ELF-1 (cell line): Measurements from ENCODE around the gene TNIP2.
A peak's percentile ranks its signal among the peaks of the same experiment; 100 is the strongest.

ENCODE experiments used
- DNase-seq: peaks from one replicate; pipeline ENCODE4 v3.0.0-alpha.2; 2016; ENCODE audit warnings: low read depth, low spot score

The TNIP2 gene

GRCh38 chr4:2721586-2721985 is 34.5 kb downstream of the TNIP2 start:
- DNase-seq = no peak

GRCh38 chr4:2716236-2716635 is 39.9 kb downstream of the TNIP2 start:
- DNase-seq = no peak

DNA sequence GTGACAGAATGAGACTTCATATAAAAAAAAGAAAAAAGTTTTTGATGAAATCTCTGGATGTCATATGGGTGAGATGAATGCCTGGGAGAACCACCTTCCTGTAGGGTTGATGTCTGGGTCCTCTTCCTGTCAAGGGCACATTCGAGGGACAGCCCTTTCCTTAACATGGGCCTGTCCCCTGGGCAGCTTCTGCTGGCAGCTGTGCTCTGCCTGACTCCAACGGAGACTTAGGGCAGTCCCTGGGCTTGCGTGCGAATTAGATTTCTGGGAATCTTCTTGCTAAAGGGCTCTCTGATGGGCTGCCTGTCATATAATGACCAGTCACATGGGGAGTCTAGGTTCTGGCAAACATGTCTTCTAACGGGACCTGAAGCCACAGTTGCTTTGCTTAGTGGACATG is 40.7 kb downstream of the TNIP2 start:
- DNase-seq = no peak

GRCh38 chr4:2714918-2715317 is 41.2 kb downstream of the TNIP2 start:
- no peak for DNase-seq

GRCh38 chr4:2714061-2714770 is 41.9 kb downstream of the TNIP2 start:
- peak; percentile 36 for DNase-seq

- DNase-seq = no peak
These were observed 42.8 kb downstream of the TNIP2 start for GRCh38 chr4:2713337-2713736.

DNA sequence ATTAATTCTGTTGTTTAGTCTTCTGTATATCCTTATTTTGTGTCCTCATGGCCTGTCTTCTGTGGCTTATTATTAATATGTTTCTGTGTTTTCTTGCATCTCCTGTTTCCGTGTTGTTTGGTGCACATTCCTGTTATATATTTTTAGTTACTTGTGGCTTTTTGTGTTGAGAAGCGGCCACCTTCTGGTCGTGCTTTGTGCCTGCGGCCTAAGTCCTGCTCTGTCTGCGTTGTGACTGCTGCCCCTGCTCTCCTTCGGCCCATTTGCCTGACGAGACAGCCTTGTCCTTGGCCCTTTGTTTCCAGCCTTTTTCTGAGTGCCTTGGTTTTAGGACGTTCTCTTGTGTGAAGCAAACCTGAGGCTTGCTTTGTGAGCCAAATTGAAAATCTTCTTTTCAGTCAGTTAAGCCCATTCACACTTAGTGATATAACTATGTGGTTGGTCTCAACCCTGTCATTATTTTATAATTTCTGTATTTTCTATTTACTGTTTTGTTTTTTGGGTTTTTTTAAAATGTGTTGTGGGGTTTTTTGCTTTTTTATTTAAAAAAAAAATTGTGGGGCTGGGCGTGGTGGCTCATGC is 43.8 kb downstream of the TNIP2 start:
- peak; percentile 27 for DNase-seq

GRCh38 chr4:2702770-2703169 is 53.4 kb downstream of the TNIP2 start:
- DNase-seq = no peak

GRCh38 chr4:2702361-2702760 is 53.8 kb downstream of the TNIP2 start:
- DNase-seq = no peak

DNA sequence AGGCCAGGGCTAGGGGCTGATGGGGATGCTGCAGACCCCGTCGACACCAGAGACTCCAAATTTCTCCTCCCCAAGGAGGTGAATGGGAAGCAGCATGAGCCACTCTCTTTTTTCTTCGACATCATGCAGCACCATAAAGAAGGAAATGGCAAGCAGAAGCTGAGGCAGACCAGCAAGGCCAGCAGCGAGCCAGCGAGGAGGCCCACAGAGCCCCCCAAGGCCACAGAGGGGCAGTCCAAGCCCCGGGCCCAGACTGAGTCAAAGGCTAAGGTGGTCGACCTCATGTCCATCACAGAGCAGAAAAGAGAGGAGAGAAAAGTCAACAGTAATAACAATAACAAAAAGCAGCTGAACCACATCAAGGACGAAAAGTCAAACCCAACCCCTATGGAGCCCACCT is 56.1 kb downstream of the TNIP2 start:
- no peak for DNase-seq

- no peak for DNase-seq
These were observed 56.6 kb downstream of the TNIP2 start for GRCh38 chr4:2699534-2699933.

- DNase-seq = no peak
These were observed 57.1 kb downstream of the TNIP2 start for GRCh38 chr4:2698951-2699505.

DNA sequence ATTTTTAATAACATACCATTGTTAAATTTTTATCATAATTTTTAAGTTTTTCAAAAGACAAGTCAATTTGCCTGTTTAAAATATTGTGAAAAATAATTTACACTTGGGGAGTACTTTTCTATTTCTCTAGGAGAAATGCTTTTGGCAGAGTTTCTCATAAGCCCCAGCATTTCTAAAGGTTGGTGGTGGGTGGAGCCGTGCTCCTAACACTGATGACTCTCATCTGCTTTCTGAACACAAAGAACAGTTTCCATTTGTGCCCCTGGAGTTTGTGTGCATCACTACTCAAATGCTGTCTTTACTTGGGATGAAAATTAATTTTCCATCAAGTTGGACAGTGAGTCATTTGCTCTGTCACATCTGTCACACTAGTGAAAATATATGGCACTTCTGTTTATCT is 57.6 kb downstream of the TNIP2 start:
- no peak for DNase-seq

GRCh38 chr4:2697995-2698414 is 58.1 kb downstream of the TNIP2 start:
- DNase-seq = no peak

DNA sequence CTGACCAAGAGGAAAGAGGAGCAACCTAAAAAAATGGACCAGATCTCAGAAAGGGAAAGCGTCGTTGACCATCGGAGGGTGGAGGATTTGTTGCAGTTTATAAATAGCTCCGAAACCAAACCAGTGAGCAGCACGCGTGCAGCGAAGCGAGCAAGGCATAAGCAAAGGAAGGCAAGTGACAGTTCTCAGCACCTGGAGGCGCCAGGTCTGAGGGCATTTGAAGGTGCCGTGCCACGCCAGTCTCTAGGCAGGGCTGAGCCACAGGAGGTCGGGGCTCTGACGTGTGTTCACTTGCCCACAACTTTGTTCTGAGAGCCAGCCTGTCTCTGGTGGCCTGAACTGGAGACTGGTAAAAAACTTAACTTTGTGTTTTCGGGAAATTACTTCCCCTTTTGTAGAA is 59.7 kb downstream of the TNIP2 start:
- DNase-seq = no peak

- DNase-seq = no peak
These were observed 60.6 kb downstream of the TNIP2 start for GRCh38 chr4:2695346-2696060.

DNA sequence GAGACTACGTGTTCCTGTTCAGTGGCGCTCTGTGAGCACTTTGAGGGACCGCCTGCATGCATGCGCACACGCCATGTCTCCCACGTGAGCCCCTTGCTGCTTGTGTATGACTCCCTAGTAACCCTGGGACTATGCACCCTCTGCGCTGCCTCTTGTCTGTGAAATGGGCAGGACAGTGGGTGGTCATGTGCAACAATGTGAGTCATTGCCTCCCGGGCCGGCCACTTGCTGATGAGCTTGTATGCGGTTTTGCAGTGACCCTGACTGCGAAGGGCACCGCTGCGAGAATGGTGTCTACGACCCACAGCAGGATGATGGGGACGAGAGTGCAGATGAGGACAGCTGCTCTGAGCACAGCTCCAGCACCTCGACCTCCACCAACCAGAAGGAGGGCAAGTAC is 61.4 kb downstream of the TNIP2 start:
- no peak for DNase-seq

GRCh38 chr4:2691952-2692435 is 64.1 kb downstream of the TNIP2 start:
- no peak for DNase-seq
